HepG2 (cell line): Measurements from ENCODE around the gene ANKRD1. TPM values are rescaled to one million over a fixed set of nuclear protein-coding genes. Genes with fewer than 3 reads are reported as not detected.
A peak's percentile ranks its signal among the peaks of the same experiment; 100 is the strongest.

Experiments used
- ATAC-seq: fragments of 200-7000 bp; cut with Tn5 transposase; 3 replicates; pipeline ENCODE4 v1.9.1; 2020; ENCODE audit warnings: mild to moderate bottlenecking, moderate library complexity
- BruUV-seq: library from RNA; stranded (reverse); fragments of 400-500 nt; replicated peaks from 2 replicates; lab custom pipeline; 2021; lab: Mats Ljungman, UMichigan
- CTCF ChIA-PET: fragments of 300-600 bp; formaldehyde crosslinking; extraction: SDS; loops from one replicate; lab custom pipeline; 2021; ENCODE audit warnings: low total read pairs, inconsistent platforms, low intra/inter-chr PET ratio; lab: Yijun Ruan, JAX
- POLR2A ChIA-PET: fragments of 350-600 bp; sonication (Branson Sonifier 250); formaldehyde crosslinking; loops from one replicate; lab custom pipeline; 2020; ENCODE audit warnings: antibody characterized with exemption, inconsistent platforms; lab: Yijun Ruan, JAX
- DNase-seq: peaks from one replicate; pipeline ENCODE4 v3.0.0-alpha.2; 2015; ENCODE audit warnings: low spot score
- FAIRE-seq: peaks from 3 replicates; lab custom pipeline; 2011; peaks lifted over from hg19 to GRCh38; lab: Jason Lieb, UNC
- H2AFZ ChIP-seq: one replicate; pipeline ENCODE4 v1.6.1; 2011; ENCODE audit warnings: low read length, inconsistent platforms
- H3K27ac ChIP-seq: fragments of 300-600 bp; 3 replicates; pipeline ENCODE4 v1.8.0; 2011; ENCODE audit warnings: mixed run types, mild to moderate bottlenecking, mixed read lengths, low read length, inconsistent platforms; ENCODE audit not compliant: insufficient read depth; ENCODE audit errors: extremely low read length
- H3K27me3 ChIP-seq, 2 experiments: fragments of 200-600 bp in 1 of 2; 2 replicates in 1 of 2; 3 replicates in 1 of 2; pipeline versions ENCODE4 v1.6.0 to v1.8.0; 2011; ENCODE audit warnings: low read length in 2 of 2, mild to moderate bottlenecking in 2 of 2, moderate library complexity in 2 of 2, inconsistent platforms in 1 of 2; ENCODE audit not compliant: insufficient read depth in 2 of 2, control insufficient read depth in 1 of 2
- H3K36me3 ChIP-seq, 2 experiments: fragments of 200-600 bp in 1 of 2; replicated peaks in 1 of 2; 2 replicates in 1 of 2; 3 replicates in 1 of 2; pipeline versions ENCODE4 v1.5.1 to v1.8.0; 2011; ENCODE audit warnings: low read length in 2 of 2, inconsistent platforms in 1 of 2; ENCODE audit not compliant: insufficient read depth in 2 of 2, control insufficient read depth in 1 of 2
- H3K4me1 ChIP-seq: 2 replicates; pipeline ENCODE4 v1.5.1; 2012; ENCODE audit warnings: low read length, inconsistent platforms; ENCODE audit not compliant: insufficient read depth
- H3K4me2 ChIP-seq: 2 replicates; pipeline ENCODE4 v1.6.0; 2011; ENCODE audit warnings: low read depth, low read length, inconsistent platforms
- H3K4me3 ChIP-seq, 3 experiments: fragments of 200-600 bp in 1 of 3; sonication (generic), shearing (Covaris generic) in 1 of 3; replicated peaks in 1 of 3; 2 replicates each; pipeline ENCODE4 v1.5.1; 2011 to 2016; ENCODE audit warnings: low read length in 3 of 3, inconsistent platforms in 2 of 3, low read depth in 2 of 3, mild to moderate bottlenecking in 2 of 3, control low read depth in 1 of 3, mixed read lengths in 1 of 3; ENCODE audit not compliant: insufficient read depth in 1 of 3
- H3K79me2 ChIP-seq: one replicate; pipeline ENCODE4 v1.6.1; 2011; ENCODE audit warnings: low read length, inconsistent platforms; ENCODE audit not compliant: insufficient read depth
- H3K9ac ChIP-seq: 2 replicates; pipeline ENCODE4 v1.6.0; 2011; ENCODE audit warnings: mild to moderate bottlenecking, low read depth, low read length, inconsistent platforms; ENCODE audit not compliant: insufficient read depth
- H3K9me3 ChIP-seq: 2 replicates; pipeline ENCODE4 v1.5.1; 2012; ENCODE audit warnings: mild to moderate bottlenecking, low read length
- H4K20me1 ChIP-seq: 2 replicates; pipeline ENCODE4 v1.6.0; 2011; ENCODE audit warnings: inconsistent platforms, mild to moderate bottlenecking, low read length, moderate library complexity; ENCODE audit not compliant: insufficient read depth
- ARID5B ChIP-seq: IDR thresholded peaks from 2 replicates; pipeline ENCODE4 v1.4.0; 2020; ENCODE audit warnings: mild to moderate bottlenecking, missing genetic modification reagents
- CREB3 ChIP-seq: sonication (generic); formaldehyde crosslinking; IDR thresholded peaks from 2 replicates; pipeline ENCODE4 v1.5.0; 2020; ENCODE audit warnings: missing genetic modification reagents
- E2F5 ChIP-seq: sonication (generic); formaldehyde crosslinking; conservative IDR thresholded peaks from 2 replicates; pipeline ENCODE4 v1.4.0; 2020; ENCODE audit warnings: missing genetic modification reagents
- HDAC2 ChIP-seq: sonication (generic); formaldehyde crosslinking; IDR thresholded peaks from 2 replicates; pipeline ENCODE4 v1.4.0; 2020; ENCODE audit warnings: missing genetic modification reagents
- KLF16 ChIP-seq, 2 experiments: sonication (generic) in 1 of 2; formaldehyde crosslinking in 1 of 2; IDR thresholded peaks; 2 replicates each; pipeline versions ENCODE4 v1.6.1 to v1.8.0; 2016 to 2023; ENCODE audit warnings: missing genetic modification reagents in 2 of 2, missing compliant biosample characterization in 1 of 2
- MIXL1 ChIP-seq: IDR thresholded peaks from 2 replicates; pipeline ENCODE4 v1.6.1; 2016
- NFAT5 ChIP-seq: sonication (generic); formaldehyde crosslinking; IDR thresholded peaks from 2 replicates; pipeline ENCODE4 v1.4.0; 2020; ENCODE audit warnings: missing genetic modification reagents
- SMARCC2 ChIP-seq: fragments of 450-650 bp; IDR thresholded peaks from 2 replicates; pipeline ENCODE4 v1.6.1; 2017; ENCODE audit warnings: antibody characterized with exemption, mild to moderate bottlenecking
- ZFX ChIP-seq: sonication (generic); formaldehyde crosslinking; IDR thresholded peaks from 2 replicates; pipeline ENCODE4 v1.4.0; 2020; ENCODE audit warnings: mild to moderate bottlenecking, low read depth, missing genetic modification reagents, moderate library complexity
- ZMAT5 ChIP-seq: sonication (generic); formaldehyde crosslinking; IDR thresholded peaks from 2 replicates; pipeline ENCODE4 v1.5.0; 2020; ENCODE audit warnings: mild to moderate bottlenecking, low read depth, missing genetic modification reagents, borderline replicate concordance
- WGBS: methylation state at CpG from one replicate; pipeline ENCODE4 v1.1.6; 2017; ENCODE audit warnings: low lambda C conversion rate; 5-methylcytosine and 5-hydroxymethylcytosine counted together
- in situ Hi-C: cut with HindIII; loops from 2 replicates; pipeline ENCODE4 v1.10.0; 2017; ENCODE audit warnings: low pct_unique_long_range_greater_than_20kb; ENCODE audit not compliant: extremely low pct_ligation_motif_present
- intact Hi-C: fragments of 100-400 bp; cut with micrococcal nuclease; formaldehyde crosslinking; loops from one replicate; pipeline ENCODE4 v1.10.0; 2022; ENCODE audit not compliant: unreplicated experiment
- polyA plus RNA-seq, 8 experiments: library from polyadenylated mRNA; depleted of rRNA in 3 of 8; stranded (reverse) in 7 of 8; unstranded in 1 of 8; fragments of >200 nt; fragmentation: Illumina TruSeq in 4 of 8; extraction: Trizol in 4 of 8; gene quantifications; 2 replicates each; pipeline versions ENCODE4 v1.2.1 to v1.2.3, GENCODE V29; 2011 to 2016; ENCODE audit warnings: low read depth in 4 of 8, missing spikeins in 1 of 8, mixed read lengths in 1 of 8; ENCODE audit not compliant: insufficient read depth in 1 of 8
- total RNA-seq, 5 experiments: library from RNA; depleted of rRNA; stranded (reverse); fragments of >200 nt; fragmentation: Illumina TruSeq; extraction: Trizol; gene quantifications; 2 replicates each; pipeline ENCODE4 v1.2.3, GENCODE V29; 2016; ENCODE audit warnings: low read depth in 1 of 5

The ANKRD1 gene
- total and polyA plus RNA-seq, 2 of the 13 experiments (the other 11 are each of a cell fraction or from before 2014, with no cell fraction given): 19.4 to 41.8 TPM

GRCh38 chr10:90911133-90912051 is 9.5 kb downstream of the ANKRD1 start:
- intact Hi-C loops: loop anchor here (1.0 to 2.0 kb wide), 5 partner anchors 59 to 385 kb away; no protein-coding TSS in a partner anchor
- peaks cover 1 to 9% of the 10 kb centered on the region in 2 experiments; a peak in 2 of 5 replicates for H3K36me3 ChIP-seq
- no peaks in the 10 kb centered on the region for H3K27me3 ChIP-seq
- peaks cover 16% of the 10 kb centered on the region for H3K4me1 ChIP-seq
- ATAC-seq (peak; percentile 94), FAIRE-seq (peak; percentile 88), DNase-seq (peak; percentile 81)
- no peak overlapping the region for H2AFZ ChIP-seq
- POLR2A ChIA-PET: interaction anchor here (0.7 to 2.7 kb wide), 4 partner anchors 10 to 58 kb away, joined by 3 to 20 read pairs (median 8); partner anchors contain the start of gene ANKRD1
- H3K9me3 ChIP-seq: no peaks in the 10 kb centered on the region
- no peak overlapping the region for H3K9ac ChIP-seq
- WGBS: 40% methylated on average over 12 of the region's 12 CpGs
- BruUV-seq: no TSS peak
- no peak overlapping the region for H3K27ac ChIP-seq
- H3K79me2 ChIP-seq: no peaks in the 10 kb centered on the region
- in situ Hi-C loops: loop anchor here (5.0 kb wide), 1 partner anchor 341 kb away; no protein-coding TSS in a partner anchor
- CTCF ChIA-PET: interaction anchor here (1.6 to 2.3 kb wide), 2 partner anchors 95 to 340 kb away, joined by 13 to 17 read pairs; no protein-coding TSS in a partner anchor
- H3K4me3 ChIP-seq: no peak overlapping the region
- H3K4me2 ChIP-seq: no peak overlapping the region
- H4K20me1 ChIP-seq: no peaks in the 10 kb centered on the region
- TF ChIP-seq HDAC2 (CRISPR knock-in tag): no peak
- TF ChIP-seq KLF16 (CRISPR knock-in tag; IDR thresholded peaks at IDR 0.05): 0 out of 4 replicates have a peak, but pooled peaks of 1 of the 2 experiments have one; percentile 18
- TF ChIP-seq CREB3 (CRISPR knock-in tag): no peak
- 0 out of 2 replicates have a peak, but pooled peaks have one; percentile 36 for TF ChIP-seq MIXL1 (CRISPR knock-in tag)
- TF ChIP-seq ARID5B: peak; percentile 44; the same call in 1 of the 2 replicates
- TF ChIP-seq ZFX (CRISPR knock-in tag): peak; percentile 65
- no peak for TF ChIP-seq E2F5 (CRISPR knock-in tag)
- TF ChIP-seq SMARCC2: no peak
- TF ChIP-seq NFAT5 (CRISPR knock-in tag): no peak
- no peak for TF ChIP-seq ZMAT5 (CRISPR knock-in tag)
